Measurements from ENCODE around the gene EPHA7. TPM values are rescaled to one million over a fixed set of nuclear protein-coding genes. Genes with fewer than 3 reads are reported as not detected.

The EPHA7 gene
- total RNA-seq, 1 experiment from 2014 or later, result not detected

DNA sequence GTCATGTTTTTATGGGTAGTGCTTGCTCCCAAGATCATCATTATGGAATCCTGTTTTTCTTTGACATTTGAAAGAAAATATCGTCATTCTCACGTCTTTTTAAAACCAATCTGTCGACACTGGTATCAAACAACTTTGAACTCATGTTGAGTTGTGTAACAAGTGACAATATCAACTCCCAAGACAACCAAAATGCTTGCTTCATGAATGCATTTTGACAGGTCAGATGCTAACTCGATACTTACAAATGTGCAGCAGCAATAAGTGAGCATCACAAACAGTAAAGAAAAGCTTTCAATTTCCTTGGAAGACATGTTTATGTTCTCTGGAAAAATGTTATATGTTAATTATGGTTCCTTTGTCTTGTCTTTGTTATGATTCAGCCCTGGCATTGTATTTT is 125.9 kb downstream of the EPHA7 start:
- TF ChIP-seq, protein P1, sequence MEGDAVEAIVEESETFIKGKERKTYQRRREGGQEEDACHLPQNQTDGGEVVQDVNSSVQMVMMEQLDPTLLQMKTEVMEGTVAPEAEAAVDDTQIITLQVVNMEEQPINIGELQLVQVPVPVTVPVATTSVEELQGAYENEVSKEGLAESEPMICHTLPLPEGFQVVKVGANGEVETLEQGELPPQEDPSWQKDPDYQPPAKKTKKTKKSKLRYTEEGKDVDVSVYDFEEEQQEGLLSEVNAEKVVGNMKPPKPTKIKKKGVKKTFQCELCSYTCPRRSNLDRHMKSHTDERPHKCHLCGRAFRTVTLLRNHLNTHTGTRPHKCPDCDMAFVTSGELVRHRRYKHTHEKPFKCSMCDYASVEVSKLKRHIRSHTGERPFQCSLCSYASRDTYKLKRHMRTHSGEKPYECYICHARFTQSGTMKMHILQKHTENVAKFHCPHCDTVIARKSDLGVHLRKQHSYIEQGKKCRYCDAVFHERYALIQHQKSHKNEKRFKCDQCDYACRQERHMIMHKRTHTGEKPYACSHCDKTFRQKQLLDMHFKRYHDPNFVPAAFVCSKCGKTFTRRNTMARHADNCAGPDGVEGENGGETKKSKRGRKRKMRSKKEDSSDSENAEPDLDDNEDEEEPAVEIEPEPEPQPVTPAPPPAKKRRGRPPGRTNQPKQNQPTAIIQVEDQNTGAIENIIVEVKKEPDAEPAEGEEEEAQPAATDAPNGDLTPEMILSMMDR (IDR thresholded peaks at IDR 0.05; ENCODE audit: unreplicated experiment), result no peak
- intact Hi-C loops (cut with micrococcal nuclease), result no loop called here
- Mint-ChIP-seq H3K9me3 (ENCODE audit: unreplicated experiment) (no peaks in the 10 kb centered on the region), H3K27me3 (ENCODE audit: insufficient read depth, unreplicated experiment) (peaks cover 55% of the 10 kb centered on the region), H3K4me1 (ENCODE audit: insufficient read depth, unreplicated experiment) (no peaks in the 10 kb centered on the region), H3K27ac (ENCODE audit: low read depth, unreplicated experiment) (no peak overlapping the region), H3K4me3 (ENCODE audit: unreplicated experiment) (no peak overlapping the region), H3K36me3 (ENCODE audit: insufficient read depth, unreplicated experiment) (no peaks in the 10 kb centered on the region)
- ChIA-PET POLR2A (no interaction called here), CTCF (no interaction called here)
- DNase-seq (ENCODE audit: unreplicated experiment), result no peak
- BruUV-seq (replicated peaks), result no TSS peak

DNA sequence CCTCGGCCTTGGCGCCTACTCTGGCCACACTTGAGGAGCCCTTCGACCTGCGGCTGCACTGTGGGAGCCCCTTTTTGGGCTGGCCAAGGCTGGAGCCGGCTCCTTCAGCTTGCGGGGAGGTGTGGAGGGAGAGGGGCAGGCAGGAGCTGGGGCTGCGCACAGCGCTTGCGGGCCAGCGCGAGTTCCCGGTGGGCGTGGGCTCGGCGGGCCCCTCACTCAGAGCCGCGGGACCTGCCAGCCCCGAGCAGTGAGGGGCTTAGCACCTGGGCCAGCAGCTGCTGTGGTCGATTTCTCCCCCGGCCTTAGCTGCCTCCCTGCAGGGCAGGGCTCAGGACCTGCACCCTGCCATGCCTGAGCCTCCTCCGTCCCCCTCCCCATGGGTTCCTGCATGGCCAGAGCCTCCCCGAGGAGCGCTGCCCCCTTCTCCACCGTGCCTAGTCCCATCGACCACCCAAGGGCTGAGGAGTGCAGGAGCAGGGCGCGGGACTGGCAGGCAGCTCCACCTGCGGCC is 136.8 kb downstream of the EPHA7 start:
- Mint-ChIP-seq H3K36me3 (ENCODE audit: insufficient read depth, unreplicated experiment) (no peaks in the 10 kb centered on the region), H3K4me3 (ENCODE audit: unreplicated experiment) (no peak overlapping the region), H3K9me3 (ENCODE audit: unreplicated experiment) (no peaks in the 10 kb centered on the region), H3K27ac (ENCODE audit: low read depth, unreplicated experiment) (no peak overlapping the region), H3K27me3 (ENCODE audit: insufficient read depth, unreplicated experiment) (peaks cover 44% of the 10 kb centered on the region), H3K4me1 (ENCODE audit: insufficient read depth, unreplicated experiment) (no peaks in the 10 kb centered on the region)
- ChIA-PET POLR2A (no interaction called here), CTCF (interaction anchor here (0.9 kb wide), 1 partner anchor 17 kb away, joined by 3 read pairs; no protein-coding TSS in a partner anchor)
- intact Hi-C loops (cut with micrococcal nuclease), result no loop called here
- TF ChIP-seq, protein P1 (IDR thresholded peaks at IDR 0.05; ENCODE audit: unreplicated experiment), result no peak
- BruUV-seq (replicated peaks), result no TSS peak
- DNase-seq (ENCODE audit: unreplicated experiment), result no peak

DNA sequence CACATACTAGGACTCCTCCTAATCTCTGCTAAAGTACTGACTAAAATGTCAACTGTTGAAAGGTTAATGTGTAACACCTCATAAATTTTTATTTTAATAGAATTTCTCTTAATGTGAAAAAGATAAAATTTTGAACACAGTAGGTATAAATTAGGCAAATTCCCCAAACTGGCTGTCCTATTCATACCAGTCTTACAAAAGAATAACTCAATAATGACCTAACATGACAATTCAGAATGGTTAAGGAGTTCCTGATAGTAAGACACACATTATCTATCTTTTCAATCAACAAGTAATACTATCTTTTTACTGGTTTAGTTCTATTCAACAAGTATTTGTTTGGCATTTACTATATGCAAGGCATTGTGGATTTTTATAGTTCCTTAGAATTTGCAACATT is 141.1 kb downstream of the EPHA7 start:
- Mint-ChIP-seq H3K27ac (ENCODE audit: low read depth, unreplicated experiment) (no peak overlapping the region), H3K4me3 (ENCODE audit: unreplicated experiment) (no peak overlapping the region), H3K27me3 (ENCODE audit: insufficient read depth, unreplicated experiment) (peaks cover 26% of the 10 kb centered on the region), H3K36me3 (ENCODE audit: insufficient read depth, unreplicated experiment) (no peaks in the 10 kb centered on the region), H3K9me3 (ENCODE audit: unreplicated experiment) (no peaks in the 10 kb centered on the region), H3K4me1 (ENCODE audit: insufficient read depth, unreplicated experiment) (no peaks in the 10 kb centered on the region)
- CTCF ChIA-PET, result no interaction called here
- TF ChIP-seq, protein P1 (IDR thresholded peaks at IDR 0.05; ENCODE audit: unreplicated experiment), result no peak
- BruUV-seq (replicated peaks), result no TSS peak
- POLR2A ChIA-PET, result no interaction called here
- DNase-seq (ENCODE audit: unreplicated experiment), result no peak
- intact Hi-C loops (cut with micrococcal nuclease), result no loop called here

DNA sequence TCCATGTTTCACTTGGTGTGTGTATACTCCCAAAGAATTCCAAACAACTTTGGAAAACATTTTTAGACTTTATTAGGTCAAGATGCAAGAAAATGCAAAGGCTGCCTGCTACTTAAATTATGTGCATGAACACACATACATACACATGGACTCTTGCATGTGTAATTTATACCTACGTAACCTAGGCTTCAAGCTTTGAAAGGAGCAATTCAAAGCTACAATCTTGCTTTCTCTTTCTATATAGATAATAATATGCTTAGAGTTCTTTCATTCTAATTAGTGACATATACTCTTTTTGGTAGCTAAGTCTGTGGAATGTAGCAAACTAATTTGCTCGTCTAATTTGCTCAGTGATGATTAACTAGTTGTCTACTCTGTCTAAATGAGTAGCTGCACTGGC is 146.5 kb downstream of the EPHA7 start:
- no peaks in the 10 kb centered on the region for H3K4me1 Mint-ChIP-seq (ENCODE audit: insufficient read depth, unreplicated experiment)
- intact Hi-C loops (cut with micrococcal nuclease), result no loop called here
- BruUV-seq (replicated peaks), result no TSS peak
- no peak for DNase-seq (ENCODE audit: unreplicated experiment)
- no peaks in the 10 kb centered on the region for H3K36me3 Mint-ChIP-seq (ENCODE audit: insufficient read depth, unreplicated experiment)
- peaks cover 20% of the 10 kb centered on the region for H3K27me3 Mint-ChIP-seq (ENCODE audit: insufficient read depth, unreplicated experiment)
- no peak overlapping the region for H3K27ac Mint-ChIP-seq (ENCODE audit: low read depth, unreplicated experiment)
- H3K4me3 Mint-ChIP-seq (ENCODE audit: unreplicated experiment), result no peak overlapping the region
- no peaks in the 10 kb centered on the region for H3K9me3 Mint-ChIP-seq (ENCODE audit: unreplicated experiment)
- TF ChIP-seq, protein P1 (IDR thresholded peaks at IDR 0.05; ENCODE audit: unreplicated experiment), result no peak
- ChIA-PET CTCF (no interaction called here), POLR2A (no interaction called here)
